Smooth muscle cell (in vitro differentiated cells): ENCODE results near the gene NEMP2. TPM values are rescaled to one million over a fixed set of nuclear protein-coding genes. Genes with fewer than 3 reads are reported as not detected.

Source experiments
- DNase-seq: peaks from one replicate; lab custom pipeline; 2025; ENCODE audit not compliant: unreplicated experiment; lab: John Stamatoyannopoulos, UW
- H2AFZ ChIP-seq: fragments of 200-600 bp; sonication (generic); 2 replicates; pipeline ENCODE4 v1.6.0; 2016; ENCODE audit warnings: antibody characterized with exemption, low read depth, mild to moderate bottlenecking
- H3F3A ChIP-seq: fragments of 200-600 bp; sonication (generic); 2 replicates; pipeline ENCODE4 v1.6.0; 2017; ENCODE audit warnings: antibody characterized with exemption, low read depth
- H3K27ac ChIP-seq: fragments of 200-600 bp; sonication (generic); 2 replicates; pipeline ENCODE4 v1.5.1; 2016; ENCODE audit warnings: low read depth, mild to moderate bottlenecking
- H3K27me3 ChIP-seq: fragments of 200-600 bp; sonication (generic); 2 replicates; pipeline ENCODE4 v1.6.1; 2016; ENCODE audit warnings: low read depth, mild to moderate bottlenecking
- H3K36me3 ChIP-seq: fragments of 200-600 bp; sonication (generic); 2 replicates; pipeline ENCODE4 v1.5.1; 2016; ENCODE audit warnings: low read depth
- H3K4me1 ChIP-seq: fragments of 200-600 bp; sonication (generic); 2 replicates; pipeline ENCODE4 v1.5.1; 2016; ENCODE audit warnings: low read depth
- H3K4me2 ChIP-seq: fragments of 200-600 bp; sonication (generic); 2 replicates; pipeline ENCODE4 v1.6.0; 2016; ENCODE audit warnings: mild to moderate bottlenecking
- H3K4me3 ChIP-seq: fragments of 200-600 bp; sonication (generic); 2 replicates; pipeline ENCODE4 v1.5.1; 2016; ENCODE audit warnings: mild to moderate bottlenecking
- H3K79me2 ChIP-seq: fragments of 200-600 bp; sonication (generic); 2 replicates; pipeline ENCODE4 v1.6.0; 2016; ENCODE audit warnings: low read depth, mild to moderate bottlenecking
- H3K9ac ChIP-seq: fragments of 200-600 bp; sonication (generic); 2 replicates; pipeline ENCODE4 v1.6.0; 2016; ENCODE audit warnings: low read depth
- H3K9me3 ChIP-seq: fragments of 200-600 bp; sonication (generic); replicated peaks from 2 replicates; pipeline ENCODE4 v1.5.1; 2016; ENCODE audit warnings: low read depth
- H4K20me1 ChIP-seq: fragments of 200-600 bp; sonication (generic); 2 replicates; pipeline ENCODE4 v1.6.0; 2016; ENCODE audit warnings: low read depth
- WGBS: methylation state at CpG from one replicate; pipeline ENCODE4 v1.1.7; 2016; ENCODE audit warnings: low lambda C conversion rate; 5-methylcytosine and 5-hydroxymethylcytosine counted together
- polyA plus RNA-seq: library from polyadenylated mRNA; unstranded; fragments of >200 nt; fragmentation: Nextera tagmentation; extraction: Ambion mirVana; gene quantifications from 2 replicates; pipeline ENCODE4 v1.2.1, GENCODE V29; 2016
- total RNA-seq: library from RNA; depleted of rRNA; stranded (reverse); fragments of >200 nt; gene quantifications from 2 replicates; pipeline ENCODE4 v1.2.3, GENCODE V29; 2014
- TF ChIP-seq, protein P1 (sequence below): fragments of 200-600 bp; sonication (generic); IDR thresholded peaks from 2 replicates; pipeline ENCODE4 v1.5.1; 2017; ENCODE audit warnings: borderline replicate concordance, mild to moderate bottlenecking, antibody characterized with exemption; ENCODE audit not compliant: insufficient read depth, poor library complexity, severe bottlenecking

NEMP2 gene
- total and polyA plus RNA-seq, 2 experiments from 2014 or later = 1.4 to 5.0 TPM

DNA sequence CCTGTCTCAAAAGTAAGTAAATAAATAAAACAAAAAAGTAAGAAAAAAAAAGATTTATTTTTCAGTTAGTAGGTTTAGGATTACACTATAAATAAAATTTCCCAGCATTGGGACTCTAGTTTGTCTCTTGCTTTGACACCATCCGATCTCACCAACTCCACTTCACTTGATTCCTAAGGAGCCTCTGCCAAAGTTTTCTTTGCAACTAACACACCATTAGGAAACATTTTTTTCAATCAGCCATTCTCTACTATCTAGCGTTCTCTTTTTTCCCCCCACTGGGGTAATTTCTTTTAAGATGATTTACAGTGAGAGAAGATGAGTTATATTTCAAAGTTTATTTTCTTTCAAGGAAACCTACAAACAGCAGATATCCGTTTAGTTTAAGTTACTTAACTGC, 10.6 kb upstream of the NEMP2 start:
- H2AFZ ChIP-seq = no peak overlapping the region
- TF ChIP-seq, protein P1, sequence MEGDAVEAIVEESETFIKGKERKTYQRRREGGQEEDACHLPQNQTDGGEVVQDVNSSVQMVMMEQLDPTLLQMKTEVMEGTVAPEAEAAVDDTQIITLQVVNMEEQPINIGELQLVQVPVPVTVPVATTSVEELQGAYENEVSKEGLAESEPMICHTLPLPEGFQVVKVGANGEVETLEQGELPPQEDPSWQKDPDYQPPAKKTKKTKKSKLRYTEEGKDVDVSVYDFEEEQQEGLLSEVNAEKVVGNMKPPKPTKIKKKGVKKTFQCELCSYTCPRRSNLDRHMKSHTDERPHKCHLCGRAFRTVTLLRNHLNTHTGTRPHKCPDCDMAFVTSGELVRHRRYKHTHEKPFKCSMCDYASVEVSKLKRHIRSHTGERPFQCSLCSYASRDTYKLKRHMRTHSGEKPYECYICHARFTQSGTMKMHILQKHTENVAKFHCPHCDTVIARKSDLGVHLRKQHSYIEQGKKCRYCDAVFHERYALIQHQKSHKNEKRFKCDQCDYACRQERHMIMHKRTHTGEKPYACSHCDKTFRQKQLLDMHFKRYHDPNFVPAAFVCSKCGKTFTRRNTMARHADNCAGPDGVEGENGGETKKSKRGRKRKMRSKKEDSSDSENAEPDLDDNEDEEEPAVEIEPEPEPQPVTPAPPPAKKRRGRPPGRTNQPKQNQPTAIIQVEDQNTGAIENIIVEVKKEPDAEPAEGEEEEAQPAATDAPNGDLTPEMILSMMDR = no peak
- no peaks in the 10 kb centered on the region for H3K79me2 ChIP-seq
- H3K27ac ChIP-seq = no peak overlapping the region
- H3K9me3 ChIP-seq = peaks cover 8% of the 10 kb centered on the region
- H3K4me2 ChIP-seq = no peak overlapping the region
- H3K36me3 ChIP-seq = no peaks in the 10 kb centered on the region
- 87% methylated on average over 3 of the region's 3 CpGs for WGBS
- H4K20me1 ChIP-seq = no peaks in the 10 kb centered on the region
- no peak for DNase-seq
- H3K27me3 ChIP-seq = no peaks in the 10 kb centered on the region
- H3F3A ChIP-seq = no peaks in the 10 kb centered on the region
- no peak overlapping the region for H3K9ac ChIP-seq
- H3K4me1 ChIP-seq = no peaks in the 10 kb centered on the region
- H3K4me3 ChIP-seq = no peak overlapping the region

DNA sequence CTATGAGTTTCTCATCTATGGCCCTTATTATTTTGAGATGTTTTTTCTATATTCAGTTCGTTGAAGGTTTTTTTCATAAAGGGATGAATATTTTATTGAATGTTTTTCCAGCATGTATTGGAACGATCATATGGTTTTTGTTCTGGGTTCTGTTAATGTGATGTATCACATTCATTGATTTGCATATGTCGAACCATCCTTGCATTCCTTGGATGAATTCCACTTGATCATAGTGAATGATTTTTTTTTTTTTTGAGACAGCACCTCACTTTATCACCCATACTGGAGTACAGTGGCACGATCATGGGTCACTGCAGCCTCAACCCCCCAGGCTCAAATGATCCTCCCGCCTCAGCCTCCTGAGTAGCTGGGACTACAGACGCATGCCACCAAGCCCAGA, 5.5 kb upstream of the NEMP2 start:
- Histone ChIP-seq H3K9me3 (peaks cover 16% of the 10 kb centered on the region), H2AFZ (no peak overlapping the region)
- WGBS = 90% methylated on average over 6 of the region's 6 CpGs

DNA sequence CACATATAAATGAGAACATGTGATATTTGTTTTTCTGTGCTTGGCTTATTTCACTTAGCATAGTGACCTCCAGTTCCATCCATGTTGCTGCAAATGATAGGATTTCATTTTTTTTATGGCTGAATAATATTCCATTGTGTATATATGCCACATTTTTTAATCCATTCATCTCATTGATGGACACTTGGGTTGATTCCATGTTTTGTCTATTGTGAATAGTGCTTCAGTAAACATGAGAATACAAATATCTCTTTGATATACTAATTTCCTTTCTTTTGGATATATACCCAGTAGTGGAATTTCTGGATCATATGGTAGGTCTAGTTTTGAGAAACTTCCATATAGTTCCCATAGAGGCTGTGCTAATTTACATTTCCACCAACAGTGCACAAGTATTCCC, 3.7 kb upstream of the NEMP2 start:
- Histone ChIP-seq H3K79me2 (no peaks in the 10 kb centered on the region), H3K4me3 (no peak overlapping the region), H3K4me2 (no peak overlapping the region), H3K9me3 (peaks cover 16% of the 10 kb centered on the region), H3K27ac (no peak overlapping the region), H3K9ac (no peak overlapping the region), H3F3A (no peaks in the 10 kb centered on the region), H3K36me3 (no peaks in the 10 kb centered on the region), H2AFZ (no peak overlapping the region), H3K4me1 (peaks cover 17% of the 10 kb centered on the region), H3K27me3 (no peaks in the 10 kb centered on the region), H4K20me1 (no peaks in the 10 kb centered on the region)
- TF ChIP-seq, protein P1 = no peak
- no peak for DNase-seq

More for the DNA sequence above, 5.5 kb upstream of the NEMP2 start:
- no peak for DNase-seq
- Histone ChIP-seq H3K79me2 (no peaks in the 10 kb centered on the region), H3K4me3 (no peak overlapping the region), H3K4me1 (peaks cover 9% of the 10 kb centered on the region), H3K4me2 (no peak overlapping the region), H3F3A (no peaks in the 10 kb centered on the region), H3K36me3 (no peaks in the 10 kb centered on the region), H3K27ac (no peak overlapping the region), H4K20me1 (no peaks in the 10 kb centered on the region), H3K27me3 (no peaks in the 10 kb centered on the region), H3K9ac (no peak overlapping the region)
- TF ChIP-seq, protein P1 = no peak

DNA sequence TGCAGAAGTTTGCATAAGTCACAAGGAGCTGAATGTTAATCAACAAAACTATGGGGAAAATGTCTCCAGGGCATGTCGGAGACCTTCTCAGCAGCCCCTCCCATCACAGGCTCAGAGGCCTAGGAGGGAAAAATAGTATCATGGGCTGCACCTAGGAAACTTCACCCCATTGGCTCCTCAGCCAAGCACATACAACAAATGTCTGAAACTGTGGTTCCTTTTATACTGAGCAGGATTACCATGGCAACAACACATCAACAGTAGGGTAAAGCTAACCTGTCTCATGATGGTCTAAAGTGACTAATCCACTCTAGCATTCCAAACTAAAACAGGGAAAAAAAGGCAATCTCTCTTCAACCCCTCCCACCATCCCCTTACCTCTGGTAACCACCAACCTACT, 3.2 kb upstream of the NEMP2 start:
- no peak overlapping the region for H3K9ac ChIP-seq
- H3K4me2 ChIP-seq = no peak overlapping the region
- H3K4me3 ChIP-seq = no peak overlapping the region
- H2AFZ ChIP-seq = no peak overlapping the region
- WGBS = 95% methylated on average over 1 of the region's 1 CpG
- no peak for DNase-seq
- H3K27me3 ChIP-seq = no peaks in the 10 kb centered on the region
- H3K36me3 ChIP-seq = no peaks in the 10 kb centered on the region
- no peaks in the 10 kb centered on the region for H3F3A ChIP-seq
- TF ChIP-seq, protein P1 = no peak
- no peaks in the 10 kb centered on the region for H4K20me1 ChIP-seq
- peaks cover 16% of the 10 kb centered on the region for H3K9me3 ChIP-seq
- peaks cover 17% of the 10 kb centered on the region for H3K4me1 ChIP-seq
- no peaks in the 10 kb centered on the region for H3K79me2 ChIP-seq
- H3K27ac ChIP-seq = no peak overlapping the region
